Measurements from ENCODE around the gene CDON.

CDON gene

GRCh38 chr11:126062679-126063506 is at the start of gene CDON:
Gene CDON, minus strand, starts transcription at chr11:126062866. Its CDS starts 39,390 bp downstream, at chr11:126023476.
- peak; percentile 70 to 83 for DNase-seq

- no peak for DNase-seq
Observed at GRCh38 chr11:126111458-126112116, 48.9 kb upstream of the CDON start.

GRCh38 chr11:126109941-126110731 is 47.5 kb upstream of the CDON start:
- no peak for DNase-seq

- DNase-seq, result no peak
Observed at GRCh38 chr11:126106594-126107328, 44.1 kb upstream of the CDON start.

- DNase-seq, result no peak
Observed at GRCh38 chr11:126105748-126106080, 43.0 kb upstream of the CDON start.

- no peak for DNase-seq
Observed at GRCh38 chr11:126105022-126105747, 42.5 kb upstream of the CDON start.

GRCh38 chr11:126104420-126104819 is 41.8 kb upstream of the CDON start:
- no peak for DNase-seq

- no peak for DNase-seq
Observed at GRCh38 chr11:126103150-126103549, 40.5 kb upstream of the CDON start.

- DNase-seq, result peak in 1 of 2 donors; percentile 51
Observed at GRCh38 chr11:126102436-126102981, 39.8 kb upstream of the CDON start.

GRCh38 chr11:126101930-126102283 is 39.2 kb upstream of the CDON start:
- DNase-seq, result no peak

GRCh38 chr11:126101251-126101929 is 38.7 kb upstream of the CDON start:
- no peak for DNase-seq

GRCh38 chr11:126100716-126101115 is 38.0 kb upstream of the CDON start:
- no peak for DNase-seq

GRCh38 chr11:126098204-126098769 is 35.6 kb upstream of the CDON start:
- DNase-seq, result no peak

- no peak for DNase-seq
Observed at GRCh38 chr11:126095745-126096144, 33.1 kb upstream of the CDON start.

GRCh38 chr11:126090452-126090851 is 27.8 kb upstream of the CDON start:
- DNase-seq, result no peak

GRCh38 chr11:126088999-126089398 is 26.3 kb upstream of the CDON start:
- DNase-seq, result no peak

GRCh38 chr11:126086248-126086647 is 23.6 kb upstream of the CDON start:
- no peak for DNase-seq

GRCh38 chr11:126084608-126084912 is 21.9 kb upstream of the CDON start:
- DNase-seq, result no peak

- DNase-seq, result no peak
Observed at GRCh38 chr11:126083829-126084607, 21.4 kb upstream of the CDON start.
